MCF 10A (cell line): ENCODE measurements around the gene TBC1D24. TPM values are rescaled to one million over a fixed set of nuclear protein-coding genes. Genes with fewer than 3 reads are reported as not detected.

Source experiments
- BruUV-seq: library from RNA; stranded (reverse); fragments of 400-500 nt; replicated peaks from 2 replicates; lab custom pipeline; 2021; lab: Mats Ljungman, UMichigan
- CTCF ChIA-PET: fragments of 300-600 bp; sonication (Branson Sonifier 250); formaldehyde crosslinking; extraction: SDS; loops from one replicate; lab custom pipeline; 2021; ENCODE audit warnings: antibody characterized with exemption, inconsistent platforms; lab: Yijun Ruan, JAX
- POLR2A ChIA-PET: fragments of 300-600, 350-650 bp; sonication (Branson Sonifier 250); formaldehyde crosslinking; extraction: SDS; loops from one replicate; lab custom pipeline; 2020; ENCODE audit warnings: antibody characterized with exemption, inconsistent platforms; lab: Yijun Ruan, JAX
- DNase-seq: peaks from one replicate; pipeline ENCODE4 v3.0.0-alpha.2; 2018; ENCODE audit not compliant: unreplicated experiment
- H3K27ac Mint-ChIP-seq: one replicate; pipeline ENCODE4 v1.8.0; 2022; ENCODE audit warnings: mild to moderate bottlenecking, low read depth, mixed read lengths; ENCODE audit not compliant: unreplicated experiment
- H3K27me3 Mint-ChIP-seq: one replicate; pipeline ENCODE4 v1.8.0; 2022; ENCODE audit warnings: mixed read lengths; ENCODE audit not compliant: insufficient read depth, unreplicated experiment
- H3K36me3 Mint-ChIP-seq: one replicate; pipeline ENCODE4 v1.8.0; 2022; ENCODE audit warnings: mild to moderate bottlenecking, moderate library complexity, mixed read lengths; ENCODE audit not compliant: insufficient read depth, unreplicated experiment
- H3K4me1 Mint-ChIP-seq: one replicate; pipeline ENCODE4 v1.8.0; 2022; ENCODE audit warnings: mixed read lengths; ENCODE audit not compliant: insufficient read depth, unreplicated experiment
- H3K4me3 Mint-ChIP-seq: one replicate; pipeline ENCODE4 v1.8.0; 2022; ENCODE audit warnings: mild to moderate bottlenecking, moderate library complexity, mixed read lengths; ENCODE audit not compliant: unreplicated experiment
- H3K9me3 Mint-ChIP-seq: one replicate; pipeline ENCODE4 v1.8.0; 2022; ENCODE audit warnings: mixed read lengths; ENCODE audit not compliant: unreplicated experiment
- intact Hi-C: fragments of 100-400 bp; cut with micrococcal nuclease; formaldehyde crosslinking; loops from 2 replicates; pipeline ENCODE4 v1.14.1; 2022
- total RNA-seq: library from RNA; stranded (reverse); gene quantifications from 2 replicates; pipeline ENCODE4 v1.2.3, GENCODE V29; 2022
- TF ChIP-seq, protein P1 (sequence below): fragments of 200-600 bp; IDR thresholded peaks from one replicate; pipeline ENCODE4 v1.8.0; 2022; ENCODE audit warnings: antibody characterized with exemption, mild to moderate bottlenecking; ENCODE audit not compliant: unreplicated experiment

The TBC1D24 gene
- total RNA-seq, 1 experiment from 2014 or later = 8.1 TPM

DNA sequence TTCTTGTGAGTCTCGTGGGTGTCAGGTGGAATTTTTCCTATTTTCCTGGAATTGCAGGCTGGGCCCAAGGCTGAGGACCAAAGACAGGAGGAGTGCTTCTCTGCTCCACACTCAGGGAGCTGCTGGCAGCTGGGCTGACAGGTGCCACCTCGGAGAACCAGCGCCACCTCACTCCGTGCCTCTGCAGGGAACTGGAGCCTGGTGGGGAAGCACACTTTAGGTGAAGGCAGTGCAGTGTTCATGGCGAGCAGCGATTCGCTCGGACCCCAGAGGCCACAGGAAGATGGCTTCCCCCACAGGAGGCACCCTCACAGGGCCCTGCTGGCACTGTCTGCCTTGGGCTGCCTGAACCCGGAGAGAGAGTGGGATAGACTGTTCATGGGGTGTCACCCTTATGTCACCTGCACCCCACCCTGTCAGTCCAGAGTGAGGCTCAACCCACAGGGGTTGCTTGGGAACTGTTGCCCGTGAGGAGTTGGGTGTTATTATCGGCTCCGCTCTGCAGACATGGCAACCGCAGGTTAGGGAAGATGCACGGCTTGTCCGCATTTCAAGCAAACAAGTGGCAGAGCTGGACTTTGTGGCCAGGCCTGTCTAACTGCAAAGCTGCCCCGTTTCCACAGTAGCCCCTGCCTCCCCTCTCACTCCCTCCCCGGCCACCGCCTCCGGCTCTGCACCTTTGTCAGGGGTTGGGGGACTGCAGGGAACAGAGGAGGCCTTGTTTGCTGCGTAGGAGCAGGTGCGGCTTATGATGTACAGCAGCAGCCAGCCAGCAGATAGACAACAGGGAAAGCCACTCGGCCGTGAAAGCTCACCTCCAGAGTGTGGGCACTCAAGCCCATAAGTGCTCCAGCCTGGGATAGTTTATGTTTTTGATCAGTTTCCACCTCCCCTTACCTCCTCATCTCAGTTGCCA, 15.5 kb downstream of the TBC1D24 start:
- BruUV-seq = no TSS peak
- ChIA-PET POLR2A (interaction anchor here (0.7 kb wide), 1 partner anchor 22 kb away, joined by 4 read pairs; no protein-coding TSS in a partner anchor), CTCF (interaction anchor here (0.5 to 1.8 kb wide), 3 partner anchors 10 to 51 kb away, joined by 3 to 10 read pairs (median 3); no protein-coding TSS in a partner anchor)
- TF ChIP-seq, protein P1, sequence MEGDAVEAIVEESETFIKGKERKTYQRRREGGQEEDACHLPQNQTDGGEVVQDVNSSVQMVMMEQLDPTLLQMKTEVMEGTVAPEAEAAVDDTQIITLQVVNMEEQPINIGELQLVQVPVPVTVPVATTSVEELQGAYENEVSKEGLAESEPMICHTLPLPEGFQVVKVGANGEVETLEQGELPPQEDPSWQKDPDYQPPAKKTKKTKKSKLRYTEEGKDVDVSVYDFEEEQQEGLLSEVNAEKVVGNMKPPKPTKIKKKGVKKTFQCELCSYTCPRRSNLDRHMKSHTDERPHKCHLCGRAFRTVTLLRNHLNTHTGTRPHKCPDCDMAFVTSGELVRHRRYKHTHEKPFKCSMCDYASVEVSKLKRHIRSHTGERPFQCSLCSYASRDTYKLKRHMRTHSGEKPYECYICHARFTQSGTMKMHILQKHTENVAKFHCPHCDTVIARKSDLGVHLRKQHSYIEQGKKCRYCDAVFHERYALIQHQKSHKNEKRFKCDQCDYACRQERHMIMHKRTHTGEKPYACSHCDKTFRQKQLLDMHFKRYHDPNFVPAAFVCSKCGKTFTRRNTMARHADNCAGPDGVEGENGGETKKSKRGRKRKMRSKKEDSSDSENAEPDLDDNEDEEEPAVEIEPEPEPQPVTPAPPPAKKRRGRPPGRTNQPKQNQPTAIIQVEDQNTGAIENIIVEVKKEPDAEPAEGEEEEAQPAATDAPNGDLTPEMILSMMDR = no peak
- DNase-seq = no peak
- Mint-ChIP-seq H3K27ac (no peak overlapping the region), H3K4me1 (peaks cover 4% of the 10 kb centered on the region), H3K27me3 (no peaks in the 10 kb centered on the region), H3K4me3 (no peak overlapping the region), H3K36me3 (no peaks in the 10 kb centered on the region), H3K9me3 (no peaks in the 10 kb centered on the region)
- intact Hi-C loops = no loop called here

DNA sequence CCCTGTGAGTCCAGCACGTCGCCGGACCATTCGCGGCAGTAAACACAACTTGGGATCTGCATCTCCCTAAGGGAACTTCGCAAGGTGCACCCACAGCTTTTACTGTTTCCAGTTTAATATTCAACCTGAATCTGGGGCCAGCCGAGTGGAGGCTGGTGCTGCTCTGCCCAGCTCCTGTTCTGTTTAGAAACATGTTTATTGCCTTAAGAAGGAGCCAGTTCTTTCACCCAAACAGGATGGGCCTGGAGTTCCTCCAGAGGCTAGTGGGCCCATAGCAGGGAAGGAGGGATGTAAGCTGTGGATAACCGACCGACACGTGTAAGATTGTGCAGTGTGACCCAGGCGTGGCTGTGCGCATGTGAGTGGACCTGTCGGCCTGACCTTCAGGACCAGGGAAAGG, 17.4 kb downstream of the TBC1D24 start:
- DNase-seq = no peak
- BruUV-seq = no TSS peak
- no peak overlapping the region for H3K27ac Mint-ChIP-seq
- POLR2A ChIA-PET = no interaction called here
- H3K9me3 Mint-ChIP-seq = no peaks in the 10 kb centered on the region
- H3K36me3 Mint-ChIP-seq = peaks cover 6% of the 10 kb centered on the region
- H3K27me3 Mint-ChIP-seq = no peaks in the 10 kb centered on the region
- TF ChIP-seq, protein P1 = no peak
- no peak overlapping the region for H3K4me3 Mint-ChIP-seq
- CTCF ChIA-PET = interaction anchor here (0.6 kb wide), 1 partner anchor 223 kb away, joined by 3 read pairs; no protein-coding TSS in a partner anchor
- H3K4me1 Mint-ChIP-seq = peaks cover 2% of the 10 kb centered on the region
- intact Hi-C loops = no loop called here

DNA sequence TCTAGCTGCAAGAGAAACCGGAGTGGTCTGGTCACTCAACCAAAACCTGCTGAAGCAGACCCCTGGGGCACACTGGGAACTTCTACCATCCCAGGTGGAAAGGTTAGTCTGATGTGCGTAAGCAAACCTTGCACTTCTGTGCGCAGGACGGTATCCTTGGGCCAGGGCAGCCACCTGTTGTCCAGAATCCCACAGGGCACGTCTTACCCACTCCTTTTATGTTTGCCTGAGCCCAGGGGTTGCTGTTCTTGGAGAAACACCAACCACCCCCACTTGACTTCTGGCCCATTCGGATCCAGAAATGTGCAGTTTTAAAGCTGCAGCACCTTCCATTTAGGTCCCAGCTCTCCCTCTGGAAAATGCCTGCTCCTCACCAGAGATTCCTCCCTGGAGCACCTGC, 18.7 kb downstream of the TBC1D24 start:
- TF ChIP-seq, protein P1 = no peak
- intact Hi-C loops = no loop called here

DNA sequence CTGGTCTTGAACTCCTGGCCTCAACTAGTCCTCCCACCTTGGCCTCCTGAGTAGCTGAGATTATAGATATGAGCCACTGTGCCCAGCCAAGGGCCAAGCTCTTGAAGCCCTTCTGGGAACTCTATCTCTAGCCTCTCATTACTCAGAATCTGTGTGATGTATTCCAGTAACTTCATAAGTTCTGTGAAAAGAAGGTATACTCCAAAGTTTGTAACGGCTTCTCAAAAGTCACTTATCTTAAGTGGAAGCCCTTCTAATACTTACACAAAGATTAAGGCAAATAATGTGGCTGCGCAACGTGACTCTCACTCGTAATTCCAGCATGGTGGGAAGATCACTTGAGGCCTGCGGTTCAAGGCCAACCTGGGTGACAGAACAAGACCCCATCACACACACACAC, 19.7 kb downstream of the TBC1D24 start:
- H3K9me3 Mint-ChIP-seq = no peaks in the 10 kb centered on the region
- CTCF ChIA-PET = no interaction called here
- H3K4me1 Mint-ChIP-seq = peaks cover 5% of the 10 kb centered on the region

More for the DNA sequence above, 18.7 kb downstream of the TBC1D24 start:
- CTCF ChIA-PET = interaction anchor here (0.6 kb wide), 1 partner anchor 9 kb away, joined by 3 read pairs; no protein-coding TSS in a partner anchor
- Mint-ChIP-seq H3K27me3 (no peaks in the 10 kb centered on the region), H3K27ac (no peak overlapping the region), H3K4me3 (no peak overlapping the region), H3K36me3 (peaks cover 13% of the 10 kb centered on the region), H3K4me1 (peaks cover 5% of the 10 kb centered on the region), H3K9me3 (no peaks in the 10 kb centered on the region)
- POLR2A ChIA-PET = no interaction called here
- BruUV-seq = no TSS peak
- DNase-seq = no peak

More for the DNA sequence above, 19.7 kb downstream of the TBC1D24 start:
- H3K4me3 Mint-ChIP-seq = no peak overlapping the region
- H3K36me3 Mint-ChIP-seq = peaks cover 13% of the 10 kb centered on the region
- H3K27me3 Mint-ChIP-seq = no peaks in the 10 kb centered on the region
- no peak overlapping the region for H3K27ac Mint-ChIP-seq
- POLR2A ChIA-PET = no interaction called here
- no peak for DNase-seq
- TF ChIP-seq, protein P1 = no peak
- BruUV-seq = no TSS peak
- intact Hi-C loops = no loop called here
